GM19099 (cell line): Measurements from ENCODE around the gene TTLL10.

Experiments
- POLR2A ChIP-seq: IDR thresholded peaks from 3 replicates; pipeline ENCODE4 v1.6.1; 2011; ENCODE audit warnings: low read depth; ENCODE audit not compliant: insufficient read length; ENCODE audit errors: extremely low read depth

Gene TTLL10

DNA sequence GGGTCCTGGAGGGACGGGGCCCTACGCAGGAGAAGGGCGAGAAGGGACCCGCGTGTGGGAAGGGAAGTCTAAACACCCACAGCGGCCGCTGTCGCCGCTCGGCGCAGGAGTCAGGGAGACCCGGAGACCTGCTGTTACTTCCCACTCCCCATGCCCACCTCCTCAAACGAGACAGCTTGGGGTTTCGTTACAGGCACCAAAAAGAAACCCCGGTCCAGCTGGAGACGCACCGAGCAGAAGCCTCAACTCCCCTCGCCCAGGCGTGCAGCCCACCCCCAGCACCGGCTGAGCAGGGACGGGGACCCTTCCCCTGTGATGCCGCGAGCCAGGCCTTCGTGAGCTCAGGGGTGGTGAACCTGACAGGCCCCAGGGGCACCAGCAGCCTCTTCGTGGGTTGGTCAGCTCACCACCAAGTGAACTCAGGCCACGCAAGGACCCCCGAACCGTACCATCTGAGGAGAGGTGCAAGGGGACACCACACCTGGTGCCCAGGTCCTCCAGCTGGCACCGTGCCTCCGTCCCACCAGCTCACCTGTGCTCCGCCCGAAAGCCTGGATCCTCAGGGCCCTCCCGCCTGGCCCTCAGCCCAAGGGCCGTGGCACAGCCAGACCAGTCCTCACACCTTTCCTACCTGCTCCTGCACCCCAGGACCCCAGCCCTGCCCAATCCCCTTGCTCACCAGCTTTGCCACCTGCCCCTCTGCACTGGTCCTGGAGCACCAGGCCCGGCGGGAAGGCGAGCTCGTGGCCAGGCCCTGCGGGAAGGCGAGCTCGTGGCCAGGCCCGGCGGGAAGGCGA is 53.1 kb downstream of the TTLL10 start:
- no peak for TF ChIP-seq POLR2A

GRCh38 chr1:1227386-1227785 is 53.7 kb downstream of the TTLL10 start:
- TF ChIP-seq POLR2A = no peak

DNA sequence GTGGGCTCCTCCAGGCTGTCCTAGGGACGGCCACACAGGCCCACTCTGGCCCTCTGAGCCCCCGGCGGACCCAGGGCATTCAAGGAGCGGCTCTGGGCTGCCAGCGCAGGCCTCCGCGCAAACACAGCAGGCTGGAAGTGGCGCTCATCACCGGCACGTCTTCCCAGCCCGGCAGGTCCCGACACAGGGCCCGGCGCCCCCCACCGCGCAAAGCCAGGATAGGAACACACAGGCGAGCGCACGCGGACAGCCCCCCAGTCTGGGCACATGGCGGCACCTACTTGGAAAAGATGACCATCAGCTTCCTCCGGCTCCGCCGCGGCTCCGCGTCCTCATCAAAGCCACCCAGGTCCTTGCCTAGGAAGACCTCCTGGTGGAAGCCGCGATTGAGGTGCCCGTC is 54.5 kb downstream of the TTLL10 start:
- TF ChIP-seq POLR2A = no peak

DNA sequence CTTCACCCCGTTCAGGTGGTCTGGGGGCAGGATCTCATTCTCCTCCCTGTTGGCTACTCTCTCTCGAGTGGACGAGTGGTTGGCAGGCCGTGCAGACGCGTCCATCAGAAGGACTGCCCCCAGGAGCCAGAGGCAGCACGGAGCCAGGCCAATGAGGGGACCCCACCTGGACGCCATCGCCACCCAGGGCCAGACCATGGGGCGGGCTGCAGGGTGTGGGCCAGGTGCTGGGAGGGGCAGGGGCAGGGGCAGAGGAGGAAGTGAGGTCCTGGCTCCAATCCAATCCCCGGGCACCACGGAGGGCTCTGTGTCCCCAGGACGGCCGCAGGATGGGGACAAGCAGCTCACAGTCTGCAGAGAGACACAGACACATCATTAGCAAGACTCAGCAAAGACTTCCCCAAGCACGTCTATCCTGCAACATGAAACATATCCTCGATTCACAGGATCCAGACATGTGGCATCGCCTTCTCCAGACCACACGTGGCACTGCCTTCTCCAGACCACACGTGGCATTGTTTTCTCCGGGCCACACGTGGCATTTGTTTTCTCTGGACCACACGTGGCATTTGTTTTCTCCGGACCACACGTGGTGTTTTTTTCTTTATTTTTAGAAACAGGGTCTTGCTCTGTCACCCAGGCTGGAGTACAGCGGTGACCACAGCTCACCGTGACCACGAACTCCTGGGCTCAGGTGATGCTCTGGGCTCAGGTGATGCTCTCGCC is 55.1 kb downstream of the TTLL10 start:
- TF ChIP-seq POLR2A = no peak

GRCh38 chr1:1229770-1230169 is 56.1 kb downstream of the TTLL10 start:
- no peak for TF ChIP-seq POLR2A

DNA sequence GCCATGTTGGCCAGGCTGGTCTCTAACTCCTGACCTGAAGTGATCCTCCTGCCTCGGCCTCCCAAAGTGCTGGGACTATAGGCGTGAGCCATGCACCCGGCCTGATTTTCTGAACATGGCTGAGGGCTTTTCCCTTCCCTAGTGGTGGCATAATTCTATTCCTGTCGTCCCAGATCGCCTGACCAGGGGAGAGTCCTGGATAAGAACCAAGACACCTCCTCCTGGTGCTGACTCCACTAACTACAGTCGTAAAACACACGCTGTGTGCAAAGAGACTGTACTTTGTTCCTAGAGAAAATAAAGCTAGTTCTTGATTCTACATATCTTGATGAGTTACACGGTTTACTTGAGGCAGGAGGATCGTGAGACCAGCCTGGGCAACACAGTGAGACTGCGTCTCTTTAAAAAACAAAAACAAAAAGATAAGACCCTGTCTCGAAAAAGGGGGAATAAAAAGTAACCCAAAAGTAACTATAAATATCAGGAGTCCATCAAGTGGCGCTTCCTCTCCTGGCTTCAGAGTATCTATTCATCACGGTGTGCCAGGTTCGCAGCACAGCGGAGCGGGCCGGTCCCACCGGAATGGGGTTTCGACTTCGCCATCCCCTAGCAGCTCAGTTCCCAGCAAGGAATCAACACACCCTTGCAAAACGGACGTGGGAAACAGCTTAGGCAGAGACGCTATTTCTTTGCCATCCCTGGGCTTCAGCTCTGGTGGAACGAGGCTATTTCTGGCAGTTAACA is 57.1 kb downstream of the TTLL10 start:
- TF ChIP-seq POLR2A = no peak

DNA sequence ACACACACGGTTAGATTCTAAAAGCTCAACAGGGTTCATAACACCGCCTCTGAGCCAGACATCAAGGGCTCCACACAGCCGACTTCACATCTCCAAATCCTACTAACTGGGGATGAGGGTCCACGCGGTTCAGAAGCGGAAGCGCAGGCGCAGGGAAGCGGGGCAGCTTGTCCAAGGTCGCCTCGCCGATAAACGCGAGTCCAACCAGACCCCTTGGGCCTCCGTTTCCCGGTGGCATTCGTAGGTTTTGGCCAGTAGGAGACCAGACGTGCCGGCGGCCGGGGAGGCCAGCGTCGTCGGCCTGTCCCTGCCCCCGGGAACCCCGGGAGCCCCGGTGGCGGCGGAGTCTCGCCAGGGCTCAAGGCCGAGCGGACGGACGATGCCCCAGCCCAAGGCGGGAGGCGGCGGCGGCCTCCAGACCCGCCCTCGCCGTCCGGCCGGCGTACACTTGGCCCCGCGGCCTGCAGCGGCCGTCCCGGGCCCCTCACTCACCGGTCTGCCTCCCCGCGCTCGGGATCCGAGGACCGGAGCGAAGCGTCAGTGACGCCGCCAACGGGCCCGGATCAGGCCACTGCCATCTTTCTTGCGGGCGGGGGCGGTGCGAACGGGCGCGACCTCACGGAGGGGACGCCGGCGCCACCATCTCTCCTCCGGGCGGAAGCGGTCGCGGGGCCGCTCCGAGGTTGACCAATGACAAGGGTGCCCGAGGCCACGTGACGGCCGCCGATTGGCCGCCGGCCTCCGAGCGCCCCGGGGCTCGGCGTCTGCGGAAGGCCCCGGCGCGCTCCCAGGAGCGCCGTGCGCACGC is 57.9 kb downstream of the TTLL10 start, which contains the start of gene SDF4:
Gene SDF4 (minus strand): TSS at position 602 of the 808 bp plus-strand sequence. CDS start 3,229 bp downstream, outside the sequence.
- TF ChIP-seq POLR2A = peak; percentile 94

- TF ChIP-seq POLR2A = peak; percentile 69
Measured at GRCh38 chr1:1232208-1232795, 58.6 kb downstream of the TTLL10 start, which contains the start of gene B3GALT6. TSS of gene B3GALT6 (plus strand) at chr1:1232237. CDS start at chr1:1232279, 42 bp downstream.

DNA sequence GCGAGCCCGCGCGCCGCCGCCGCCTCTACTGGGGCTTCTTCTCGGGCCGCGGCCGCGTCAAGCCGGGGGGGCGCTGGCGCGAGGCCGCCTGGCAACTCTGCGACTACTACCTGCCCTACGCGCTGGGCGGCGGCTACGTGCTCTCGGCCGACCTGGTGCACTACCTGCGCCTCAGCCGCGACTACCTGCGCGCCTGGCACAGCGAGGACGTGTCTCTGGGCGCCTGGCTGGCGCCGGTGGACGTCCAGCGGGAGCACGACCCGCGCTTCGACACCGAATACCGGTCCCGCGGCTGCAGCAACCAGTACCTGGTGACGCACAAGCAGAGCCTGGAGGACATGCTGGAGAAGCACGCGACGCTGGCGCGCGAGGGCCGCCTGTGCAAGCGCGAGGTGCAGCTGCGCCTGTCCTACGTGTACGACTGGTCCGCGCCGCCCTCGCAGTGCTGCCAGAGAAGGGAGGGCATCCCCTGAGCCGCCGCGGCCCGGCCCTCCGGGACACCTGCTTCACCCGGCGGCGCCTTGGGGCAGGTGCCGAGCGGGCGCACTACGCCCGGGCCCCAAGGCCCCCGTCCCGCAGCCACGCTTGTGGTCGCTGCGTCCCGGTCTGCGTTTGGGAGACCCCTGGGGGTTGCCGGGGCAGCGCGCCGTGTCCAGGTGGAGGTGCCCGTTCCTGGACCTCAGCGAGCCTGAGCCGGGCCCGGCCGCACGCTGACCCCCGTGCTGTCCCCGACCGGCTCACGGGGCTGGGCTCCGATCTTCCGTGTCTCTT is 59.3 kb downstream of the TTLL10 start:
- TF ChIP-seq POLR2A = no peak

DNA sequence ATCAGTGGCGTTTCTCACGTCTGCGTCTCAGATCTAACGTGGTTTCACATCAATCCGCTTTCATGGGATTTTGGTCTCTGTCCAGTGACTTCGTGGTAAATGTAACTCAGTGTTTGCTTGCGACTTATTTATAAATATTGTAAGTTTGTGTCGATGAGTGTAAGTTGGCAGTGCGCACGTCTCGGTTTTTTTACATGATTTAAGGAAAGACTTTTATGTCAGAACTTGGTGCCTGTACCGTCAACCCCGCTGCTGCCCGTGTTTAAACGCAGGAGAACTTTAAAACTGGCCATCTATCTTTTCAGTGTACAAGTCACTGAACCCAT is 59.9 kb downstream of the TTLL10 start:
- TF ChIP-seq POLR2A = no peak

GRCh38 chr1:1234180-1234808 is 60.6 kb downstream of the TTLL10 start:
- TF ChIP-seq POLR2A = no peak

- TF ChIP-seq POLR2A = no peak
Measured at GRCh38 chr1:1235016-1235744, 61.5 kb downstream of the TTLL10 start.

- TF ChIP-seq POLR2A = no peak
Measured at GRCh38 chr1:1236176-1236763, 62.6 kb downstream of the TTLL10 start.
